GM19023 (cell line): ENCODE results near the gene PLA2G10.
"Not testable (repeated sequence)": the region's sequence is repeated elsewhere in the genome, so short reads cannot be mapped to it uniquely, and the experiment has no call there.

ENCODE experiments used
- ATAC-seq: cut with Tn5 transposase; IDR thresholded peaks from one replicate; pipeline ENCODE4 v1.9.1; 2021; ENCODE audit warnings: mild to moderate bottlenecking, moderate library complexity; ENCODE audit not compliant: unreplicated experiment

The PLA2G10 gene

DNA sequence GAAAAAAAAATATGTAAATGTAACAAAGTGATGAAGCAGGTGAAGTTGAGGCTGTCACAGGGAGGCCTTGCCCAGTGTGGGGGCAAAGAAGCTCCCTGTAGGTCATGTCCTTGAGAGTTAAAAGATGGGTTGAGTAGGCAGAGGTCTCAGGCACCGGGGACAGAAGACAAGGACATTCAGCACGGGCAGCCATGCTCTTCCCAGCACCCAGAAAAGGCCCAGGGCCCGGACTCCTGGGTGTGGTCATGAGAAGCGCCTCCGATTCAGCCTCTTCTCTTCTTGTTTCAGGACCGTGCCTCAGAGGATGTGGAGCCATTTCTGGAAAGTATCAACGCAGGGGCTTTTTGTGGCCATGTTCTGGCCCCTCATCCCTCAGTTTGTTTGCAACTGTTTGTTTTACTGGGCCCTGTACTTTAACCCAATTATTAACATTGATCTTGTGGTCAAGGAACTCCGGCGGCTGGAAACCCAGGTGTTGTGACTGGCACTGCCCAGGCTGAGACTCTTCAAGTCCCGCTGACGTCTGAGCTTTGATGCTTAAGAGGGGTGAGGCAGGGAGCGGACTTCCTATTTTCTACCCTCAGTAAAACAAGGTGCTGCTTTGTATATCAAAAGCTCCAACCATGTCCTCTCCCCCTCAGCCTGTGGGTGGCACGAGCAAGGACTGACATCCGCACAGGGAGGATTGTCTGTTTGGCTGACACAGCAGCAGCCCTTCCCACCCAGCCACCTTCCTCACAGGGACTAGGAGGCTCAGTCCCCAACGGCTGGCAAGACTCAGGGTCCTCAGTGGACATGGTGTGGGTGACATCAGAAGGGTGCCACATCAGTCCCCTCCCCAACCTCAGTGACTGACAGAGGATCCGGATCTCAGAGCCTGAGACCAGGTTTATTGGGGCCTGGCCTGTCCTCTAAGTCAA is 26.5 kb downstream of the PLA2G10 start:
- no peak for ATAC-seq

DNA sequence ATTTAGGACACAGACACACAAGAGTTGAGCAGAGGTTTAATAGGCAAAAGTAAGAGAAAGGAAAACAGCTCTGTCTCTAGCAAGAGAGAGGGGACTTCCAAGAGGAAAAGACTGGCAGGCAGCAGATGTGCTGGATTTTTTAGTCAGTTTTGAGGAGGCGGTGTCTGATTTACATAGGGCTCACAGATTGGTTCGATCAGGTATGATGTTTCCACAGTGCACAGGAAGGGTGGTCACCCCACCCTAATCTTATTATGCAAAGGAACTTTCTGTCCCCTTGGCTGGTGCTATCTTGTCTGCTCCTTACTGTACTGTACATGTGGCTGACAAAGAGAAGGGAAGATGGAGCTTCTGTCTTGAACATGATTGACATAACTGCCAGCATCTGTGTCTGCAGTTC is 36.0 kb downstream of the PLA2G10 start:
- ATAC-seq: peak; percentile 84

DNA sequence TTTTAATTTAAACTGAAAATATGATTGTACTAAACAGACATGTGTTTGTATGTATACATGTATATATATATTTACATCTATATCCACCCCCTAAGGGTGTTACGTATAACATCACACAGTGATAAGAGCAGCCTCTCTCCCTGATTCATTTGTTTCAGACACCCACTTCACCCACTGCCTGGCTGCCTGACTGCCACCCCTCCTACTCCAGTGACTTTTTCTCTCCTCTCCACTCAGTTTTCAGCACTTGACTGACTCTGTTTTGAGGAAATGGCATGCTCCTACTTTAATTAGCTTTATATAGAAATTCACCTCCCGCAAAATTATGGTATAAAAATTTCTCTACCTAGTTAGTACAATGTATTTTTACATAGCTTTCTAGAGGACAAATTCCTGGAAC is 41.4 kb downstream of the PLA2G10 start:
- ATAC-seq: no peak

DNA sequence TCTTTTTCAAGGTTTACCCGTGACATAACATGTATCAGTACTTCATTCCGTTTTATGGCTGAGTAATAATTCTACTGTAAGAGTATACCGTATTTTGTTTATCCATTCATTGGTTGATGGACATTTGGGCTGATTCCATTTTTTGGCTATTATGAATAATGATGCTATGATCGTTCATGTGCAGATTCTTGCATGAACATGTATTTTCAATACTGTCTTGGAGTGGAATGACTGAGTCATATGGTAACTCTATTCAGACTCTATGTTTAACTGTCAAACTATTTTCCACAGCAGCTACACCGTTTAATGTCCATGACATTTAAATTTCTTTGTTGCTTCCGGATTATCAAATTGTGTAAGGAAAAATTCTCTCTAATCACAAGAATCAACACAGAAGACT is 43.5 kb downstream of the PLA2G10 start:
- ATAC-seq: no peak

- no peak for ATAC-seq
These were observed 44.3 kb downstream of the PLA2G10 start for GRCh38 chr16:14649816-14650215.

- ATAC-seq: no peak
These were observed 52.2 kb downstream of the PLA2G10 start for GRCh38 chr16:14641926-14642325.

DNA sequence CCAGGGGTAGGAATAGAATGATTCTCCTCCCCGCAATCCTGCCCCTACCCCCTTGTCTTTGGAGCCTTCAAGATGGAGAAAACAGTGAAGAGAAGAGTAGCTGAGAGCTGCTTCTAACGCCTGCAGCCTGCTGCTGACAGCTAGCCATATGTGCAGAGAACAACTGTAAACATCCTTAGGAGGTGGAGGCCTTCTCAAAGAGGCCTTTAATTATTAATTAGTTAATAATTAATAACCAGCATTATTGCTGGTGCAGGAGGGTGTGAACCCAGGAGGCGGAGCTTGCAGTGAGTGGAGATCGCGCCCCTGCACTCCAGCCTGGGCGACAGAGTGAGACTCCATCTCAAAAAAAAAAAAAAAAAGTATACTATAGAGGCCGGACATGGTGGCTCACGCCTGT is 52.9 kb downstream of the PLA2G10 start:
- no peak for ATAC-seq

- no peak for ATAC-seq
These were observed 53.6 kb downstream of the PLA2G10 start for GRCh38 chr16:14640538-14640937.

DNA sequence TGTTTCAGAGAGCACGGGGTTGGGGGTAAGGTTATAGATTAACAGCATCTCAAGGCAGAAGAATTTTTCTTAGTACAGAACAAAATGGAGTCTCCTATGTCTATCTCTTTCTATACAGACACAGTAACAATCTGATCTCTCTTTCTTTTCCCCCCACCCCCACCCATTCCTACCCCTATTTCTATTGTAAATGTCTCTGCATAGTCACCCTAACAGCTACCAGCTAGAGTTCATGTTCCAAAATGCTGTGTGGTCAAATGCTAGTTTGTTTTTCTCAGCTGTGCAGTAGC is 57.2 kb downstream of the PLA2G10 start:
- not testable (repeated sequence) for ATAC-seq

DNA sequence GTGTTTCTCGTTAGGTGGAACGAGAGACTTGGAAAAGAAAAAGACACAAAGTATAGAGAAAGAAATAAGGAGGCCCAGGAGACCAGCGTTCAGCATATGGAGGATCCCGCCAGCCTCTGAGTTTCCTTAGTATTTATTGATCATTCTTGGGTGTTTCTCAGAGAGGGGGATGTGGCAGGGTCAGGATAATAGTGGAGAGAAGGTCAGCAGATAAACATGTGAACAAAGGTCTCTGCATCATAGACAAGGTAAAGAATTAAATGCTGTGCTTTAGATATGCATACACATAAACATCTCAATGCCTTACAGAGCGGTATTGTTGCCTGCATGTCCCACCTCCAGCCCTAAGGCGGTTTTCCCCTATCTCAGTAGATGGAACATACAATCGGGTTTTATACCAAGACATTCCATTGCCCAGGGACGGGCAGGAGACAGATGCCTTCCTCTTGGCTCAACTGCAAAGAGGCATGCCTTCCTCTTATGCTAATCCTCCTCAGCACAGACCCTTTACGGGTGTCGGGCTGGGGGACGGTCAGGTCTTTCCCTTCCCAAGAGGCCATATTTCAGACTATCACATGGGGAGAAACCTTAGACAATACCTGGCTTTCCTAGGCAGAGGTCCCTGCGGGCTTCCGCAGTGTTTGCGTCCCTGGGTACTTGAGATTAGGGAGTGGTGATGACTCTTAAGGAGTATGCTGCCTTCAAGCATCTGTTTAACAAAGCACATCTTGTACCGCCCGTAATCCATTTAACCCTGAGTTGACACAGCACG is 57.7 kb downstream of the PLA2G10 start:
- not testable (repeated sequence) for ATAC-seq

DNA sequence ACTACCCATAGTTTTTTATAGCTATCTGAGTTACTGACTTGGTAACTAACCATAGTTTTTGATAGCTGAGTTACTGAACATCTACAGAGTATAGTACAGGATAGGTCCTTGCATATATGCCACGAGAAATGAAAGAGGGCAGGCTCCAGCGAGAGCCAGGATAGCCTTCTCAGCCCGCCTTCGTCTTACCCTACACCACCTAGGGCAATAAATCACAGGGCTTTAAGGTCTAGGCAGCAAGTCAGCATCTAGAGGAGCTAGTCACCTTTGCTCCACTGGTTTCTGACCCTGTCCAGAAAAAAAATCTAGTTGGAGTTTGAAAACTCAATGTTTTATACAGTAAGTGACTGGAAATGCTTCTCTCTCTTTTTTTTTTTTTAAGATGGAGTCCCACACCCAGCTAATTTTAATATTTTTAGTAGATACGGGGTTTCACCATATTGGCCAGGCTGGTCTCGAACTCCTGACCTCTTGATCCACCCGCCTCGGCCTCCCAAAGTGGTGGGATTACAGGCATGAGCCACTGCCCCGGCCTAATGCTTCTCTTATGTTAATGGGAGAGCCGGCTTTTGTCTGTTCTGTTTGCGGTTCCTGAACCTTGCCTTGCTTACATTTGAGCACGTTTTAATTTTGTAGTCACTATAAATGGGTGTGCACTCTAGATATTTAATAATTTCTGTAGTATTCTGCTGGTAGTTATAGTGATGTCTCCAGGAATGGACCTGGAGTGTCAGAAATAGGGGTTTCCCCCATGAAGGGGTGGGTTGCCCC is 58.5 kb downstream of the PLA2G10 start:
- no peak for ATAC-seq

DNA sequence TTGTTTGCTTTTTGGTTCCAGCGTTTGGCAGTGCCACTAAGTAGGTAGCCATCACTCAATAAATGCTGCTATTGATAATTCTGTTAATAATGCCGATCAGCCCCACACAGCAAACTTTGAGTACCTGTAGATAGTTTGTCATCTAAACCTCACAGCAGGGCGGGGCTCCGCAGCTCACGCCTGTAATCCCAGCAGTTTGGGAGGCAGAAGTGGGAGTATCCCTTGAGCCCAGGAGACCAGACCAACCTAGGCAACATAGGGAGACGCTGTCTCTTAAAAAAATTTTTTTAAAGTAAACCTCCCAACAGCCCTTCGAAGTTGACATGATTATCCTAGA is 59.8 kb downstream of the PLA2G10 start:
- no peak for ATAC-seq

DNA sequence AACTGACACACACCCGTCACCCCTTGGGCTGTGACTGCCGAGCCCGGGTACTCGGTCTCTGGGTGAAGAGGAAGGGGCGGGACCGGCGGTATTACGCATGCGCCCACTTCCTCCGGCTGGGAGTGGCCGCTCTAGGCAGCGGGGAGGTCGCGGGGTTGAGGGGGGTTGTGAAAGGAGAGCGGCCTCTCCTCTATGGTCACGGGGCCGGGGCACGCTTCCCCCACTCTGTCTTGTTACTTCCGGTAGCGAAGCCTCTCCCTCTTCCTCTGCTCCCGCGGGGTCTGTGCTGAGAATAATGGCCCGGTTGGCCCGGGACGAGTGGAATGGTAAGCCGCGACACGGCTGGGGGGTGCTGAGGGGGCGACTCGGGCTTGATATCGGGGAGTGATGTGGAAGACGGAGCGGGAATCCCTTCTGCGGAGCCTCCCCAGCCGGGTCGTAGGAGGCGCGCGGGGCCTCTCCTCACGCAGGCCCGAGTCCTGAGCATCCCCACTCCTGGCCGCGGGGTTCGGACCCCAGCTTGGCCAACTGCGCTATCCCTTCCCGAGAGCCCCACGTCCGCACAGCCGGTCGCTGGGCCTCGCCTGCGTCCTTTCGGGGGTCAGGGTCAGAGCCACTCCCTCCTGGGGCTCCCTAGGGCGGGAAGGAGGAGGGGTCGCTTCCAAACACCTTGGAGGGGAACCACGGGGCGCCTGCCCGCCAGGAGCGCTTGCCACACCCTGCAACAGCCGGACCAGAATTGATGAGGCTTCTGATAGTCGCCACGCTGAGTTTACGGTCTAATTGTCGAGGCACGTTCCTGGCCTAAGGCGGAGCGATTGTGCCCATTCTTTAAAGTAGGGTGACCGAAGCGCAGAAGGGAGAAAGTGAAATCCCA is 61.2 kb downstream of the PLA2G10 start, which contains the start of gene BFAR:
Gene BFAR (plus strand): TSS at position 259 of the 877 bp plus-strand sequence. CDS start 11,396 bp downstream, outside the sequence.
- ATAC-seq: peak; percentile 84

DNA sequence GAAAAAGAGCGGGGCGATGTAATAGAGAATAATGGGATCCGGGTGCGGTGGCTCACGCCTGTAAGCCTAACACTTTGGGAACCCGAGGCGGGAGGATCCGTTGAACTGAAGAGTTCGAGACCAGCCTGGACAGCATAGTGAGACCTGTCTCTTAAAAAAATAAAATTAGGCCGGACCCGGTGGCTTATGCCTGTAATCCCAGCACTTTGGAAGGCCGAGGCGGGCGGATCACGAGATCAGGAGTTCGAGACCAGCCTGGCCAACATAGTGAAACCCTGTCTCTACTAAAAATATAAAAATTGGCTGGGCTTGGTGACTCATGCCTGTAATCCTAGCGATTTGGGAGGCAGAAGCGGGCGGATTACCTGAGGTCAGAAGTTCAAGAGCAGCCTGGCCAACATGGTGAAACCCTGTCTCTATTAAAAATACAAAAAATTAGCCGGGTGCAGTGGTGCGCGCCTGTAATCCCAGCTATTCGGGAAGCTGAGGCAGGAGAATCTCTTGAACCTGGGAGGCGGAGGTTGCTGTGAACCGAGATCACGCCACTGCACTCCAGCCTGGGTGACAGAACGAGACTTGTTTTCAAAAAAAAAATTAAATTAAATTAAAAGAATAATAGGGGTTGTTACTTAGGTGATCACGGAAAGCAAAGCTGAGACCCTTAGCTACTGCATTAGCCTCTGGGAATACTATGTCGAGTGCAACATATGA is 63.3 kb downstream of the PLA2G10 start:
- ATAC-seq: not testable (repeated sequence)

GRCh38 chr16:14629919-14630619 is 64.0 kb downstream of the PLA2G10 start, which contains the start of gene PARN:
Gene PARN (minus strand): TSS chr16:14630260. CDS start chr16:14630125, 135 bp downstream.
- peak; percentile 42 for ATAC-seq

GRCh38 chr16:14629612-14629918 is 64.5 kb downstream of the PLA2G10 start:
- ATAC-seq: no peak

- ATAC-seq: no peak
These were observed 65.1 kb downstream of the PLA2G10 start for GRCh38 chr16:14628806-14629611.

GRCh38 chr16:14627078-14627477 is 67.0 kb downstream of the PLA2G10 start:
- no peak for ATAC-seq
